Measurements from ENCODE around the gene HGFAC. TPM values are rescaled to one million over a fixed set of nuclear protein-coding genes. Genes with fewer than 3 reads are reported as not detected.
A peak's percentile ranks its signal among the peaks of the same experiment; 100 is the strongest.

Gene HGFAC
- total RNA-seq, 3 donors from 2014 or later (not counting 1 experiment from before 2014, with no cell fraction given): 0.43 to 0.54 TPM; not detected in 1

GRCh38 chr4:3478446-3479357 lies 36.9 kb downstream of the HGFAC start:
- Mint-ChIP-seq H3K4me1 (peaks cover 5 to 9% of the 10 kb centered on the region in 2 donors), H3K9me3 (no peaks in the 10 kb centered on the region), H3K4me3 (no peak overlapping the region), H3K36me3 (no peaks in the 10 kb centered on the region), H3K27me3 (ENCODE audit: low read depth in 2 of 2) (peaks cover 0 to 3% of the 10 kb centered on the region in 2 donors), H3K27ac (no peak overlapping the region)
- H3K27ac ChIP-seq (ENCODE audit: low read length): no peak overlapping the region
- DNase-seq: no peak
- 86% methylated on average over 35 of the region's 35 CpGs for WGBS (ENCODE audit: insufficient coverage)
- no peaks in the 10 kb centered on the region for H3K9me3 ChIP-seq (ENCODE audit: control insufficient read depth, insufficient read depth, low read length)
- no peak overlapping the region for H3K4me3 ChIP-seq (ENCODE audit: low read length)
- H3K4me1 ChIP-seq (ENCODE audit: control insufficient read depth, insufficient read depth, low read length): peaks cover 16% of the 10 kb centered on the region
- H3K27me3 ChIP-seq (ENCODE audit: control insufficient read depth, insufficient read depth, low read length): no peaks in the 10 kb centered on the region
- intact Hi-C loops (cut with micrococcal nuclease): no loop called here
- no peak for ATAC-seq
- no peaks in the 10 kb centered on the region for H3K36me3 ChIP-seq (ENCODE audit: control insufficient read depth, insufficient read depth, low read length)
- TF ChIP-seq CTCF (IDR thresholded peaks at IDR 0.05): no peak

- DNase-seq (no peak), ATAC-seq (no peak)
- Histone ChIP-seq H3K4me3 (ENCODE audit: low read length) (no peak overlapping the region), H3K4me1 (ENCODE audit: control insufficient read depth, insufficient read depth, low read length) (peaks cover 24% of the 10 kb centered on the region), H3K27me3 (ENCODE audit: control insufficient read depth, insufficient read depth, low read length) (no peaks in the 10 kb centered on the region), H3K27ac (ENCODE audit: low read length) (no peak overlapping the region), H3K9me3 (ENCODE audit: control insufficient read depth, insufficient read depth, low read length) (no peaks in the 10 kb centered on the region), H3K36me3 (ENCODE audit: control insufficient read depth, insufficient read depth, low read length) (no peaks in the 10 kb centered on the region)
- intact Hi-C loops (cut with micrococcal nuclease): loop anchor here (1.0 to 2.0 kb wide), 2 partner anchors 133 to 373 kb away; no protein-coding TSS in a partner anchor
- H3K27me3 Mint-ChIP-seq (ENCODE audit: low read depth in 2 of 2): peaks cover 0 to 3% of the 10 kb centered on the region in 2 donors
- H3K4me1 Mint-ChIP-seq: peaks cover 5 to 16% of the 10 kb centered on the region in 2 donors
- no peak overlapping the region for H3K27ac Mint-ChIP-seq
- no peak for TF ChIP-seq CTCF (IDR thresholded peaks at IDR 0.05)
- no peaks in the 10 kb centered on the region for H3K9me3 Mint-ChIP-seq
- 89% methylated on average over 25 of the region's 25 CpGs for WGBS (ENCODE audit: insufficient coverage)
- no peaks in the 10 kb centered on the region for H3K36me3 Mint-ChIP-seq
- no peak overlapping the region for H3K4me3 Mint-ChIP-seq
Measured at GRCh38 chr4:3479358-3480101, 37.8 kb downstream of the HGFAC start.

GRCh38 chr4:3480528-3481112 lies 38.9 kb downstream of the HGFAC start:
- H3K36me3 ChIP-seq (ENCODE audit: control insufficient read depth, insufficient read depth, low read length): no peaks in the 10 kb centered on the region
- no peaks in the 10 kb centered on the region for H3K27me3 ChIP-seq (ENCODE audit: control insufficient read depth, insufficient read depth, low read length)
- Mint-ChIP-seq H3K27ac (peak overlapping the region in 1 of 2 donors; percentile 49), H3K9me3 (no peaks in the 10 kb centered on the region), H3K27me3 (ENCODE audit: low read depth in 2 of 2) (peaks cover 0 to 3% of the 10 kb centered on the region in 2 donors), H3K36me3 (no peaks in the 10 kb centered on the region), H3K4me1 (peaks cover 10 to 23% of the 10 kb centered on the region in 2 donors), H3K4me3 (no peak overlapping the region)
- ATAC-seq: peak; percentile 77 to 87 (median 80)
- peaks cover 35% of the 10 kb centered on the region for H3K4me1 ChIP-seq (ENCODE audit: control insufficient read depth, insufficient read depth, low read length)
- H3K4me3 ChIP-seq (ENCODE audit: low read length): no peak overlapping the region
- no peaks in the 10 kb centered on the region for H3K9me3 ChIP-seq (ENCODE audit: control insufficient read depth, insufficient read depth, low read length)
- peak; percentile 73 to 78 for DNase-seq
- 18% methylated on average over 17 of the region's 17 CpGs for WGBS (ENCODE audit: insufficient coverage)
- TF ChIP-seq CTCF (IDR thresholded peaks at IDR 0.05): peak; percentile 97
- intact Hi-C loops (cut with micrococcal nuclease): loop anchor here (1.0 to 2.0 kb wide), 2 partner anchors 134 to 374 kb away; no protein-coding TSS in a partner anchor
- H3K27ac ChIP-seq (ENCODE audit: low read length): no peak overlapping the region

All from natural killer cell (primary cell).